SK-N-SH treated with all-trans-retinoic acid at 6 μM for 48 hours (cell line): ENCODE results near the gene PACSIN2.

ENCODE experiments used
- ATAC-seq: fragments of 200-7000 bp; cut with Tn5 transposase; 3 replicates; pipeline ENCODE4 v1.9.1; 2020; ENCODE audit warnings: mild to moderate bottlenecking, moderate library complexity
- ARNTL ChIP-seq: fragments of 450-650 bp; formaldehyde crosslinking; IDR thresholded peaks from 2 replicates; pipeline ENCODE4 v1.5.0; 2020; ENCODE audit warnings: low read depth, mild to moderate bottlenecking, moderate library complexity, borderline replicate concordance
- BACH2 ChIP-seq: fragments of 250-450 bp; sonication (Bioruptor Pico); IDR thresholded peaks from 2 replicates; pipeline ENCODE4 v1.9.0; 2021; ENCODE audit warnings: mild to moderate bottlenecking, borderline replicate concordance
- CREB5 ChIP-seq: fragments of 250-450 bp; sonication (Bioruptor Pico); IDR thresholded peaks from 2 replicates; pipeline ENCODE4 v1.5.1; 2020; ENCODE audit warnings: low read depth, mild to moderate bottlenecking, moderate library complexity
- CSDC2 ChIP-seq: fragments of 250-450 bp; sonication (Bioruptor Pico); IDR thresholded peaks from 2 replicates; pipeline ENCODE4 v1.5.0; 2020; ENCODE audit warnings: mild to moderate bottlenecking, moderate library complexity
- ESRRG ChIP-seq: fragments of 250-450 bp; sonication (Bioruptor Pico); IDR thresholded peaks from 2 replicates; pipeline ENCODE4 v1.6.1; 2021; ENCODE audit warnings: mild to moderate bottlenecking
- GLIS3 ChIP-seq: fragments of 250-450 bp; sonication (Bioruptor Pico); IDR thresholded peaks from 2 replicates; pipeline ENCODE4 v1.5.0; 2020; ENCODE audit warnings: mild to moderate bottlenecking, moderate library complexity
- ISL1 ChIP-seq: fragments of 250-450 bp; sonication (Bioruptor Pico); IDR thresholded peaks from 2 replicates; pipeline ENCODE4 v2.1.2; 2022; ENCODE audit warnings: mild to moderate bottlenecking, moderate library complexity
- OSR1 ChIP-seq: fragments of 250-450 bp; sonication (Bioruptor Pico); IDR thresholded peaks from 2 replicates; pipeline ENCODE4 v1.8.0; 2022; ENCODE audit warnings: moderate library complexity, mild to moderate bottlenecking, inconsistent platforms
- PATZ1 ChIP-seq: fragments of 250-450 bp; sonication (Bioruptor Pico); IDR thresholded peaks from 2 replicates; pipeline ENCODE4 v1.8.0; 2020; ENCODE audit warnings: mild to moderate bottlenecking, moderate library complexity, borderline replicate concordance
- POU6F1 ChIP-seq: fragments of 250-450 bp; sonication (Bioruptor Pico); IDR thresholded peaks from 2 replicates; pipeline ENCODE4 v1.8.0; 2021; ENCODE audit warnings: low read depth, mild to moderate bottlenecking, moderate library complexity, borderline replicate concordance
- PPARA ChIP-seq: fragments of 250-450 bp; sonication (Bioruptor Pico); IDR thresholded peaks from 2 replicates; pipeline ENCODE4 v1.5.0; 2020; ENCODE audit warnings: mild to moderate bottlenecking, borderline replicate concordance
- RARB ChIP-seq: fragments of 250-450 bp; sonication (Bioruptor Pico); IDR thresholded peaks from 2 replicates; pipeline ENCODE4 v1.8.0; 2021; ENCODE audit warnings: mild to moderate bottlenecking, moderate library complexity
- SNAI2 ChIP-seq: fragments of 250-450 bp; sonication (Bioruptor Pico); IDR thresholded peaks from 2 replicates; pipeline ENCODE4 v1.5.0; 2020; ENCODE audit warnings: mild to moderate bottlenecking, moderate library complexity
- TCF4 ChIP-seq: fragments of 250-450 bp; sonication (Bioruptor Pico); IDR thresholded peaks from 2 replicates; pipeline ENCODE4 v1.8.0; 2021; ENCODE audit warnings: mild to moderate bottlenecking, moderate library complexity, borderline replicate concordance
- TOX ChIP-seq: fragments of 250-450 bp; sonication (Bioruptor Pico); IDR thresholded peaks from 2 replicates; pipeline ENCODE4 v1.8.0; 2021; ENCODE audit warnings: mild to moderate bottlenecking, moderate library complexity, borderline replicate concordance
- TSHZ2 ChIP-seq: fragments of 250-450 bp; sonication (Bioruptor Pico); IDR thresholded peaks from 2 replicates; pipeline ENCODE4 v1.5.0; 2020; ENCODE audit warnings: mild to moderate bottlenecking, moderate library complexity
- ZC3H10 ChIP-seq: fragments of 250-450 bp; sonication (Bioruptor Pico); IDR thresholded peaks from 2 replicates; pipeline ENCODE4 v1.5.1; 2021; ENCODE audit warnings: mild to moderate bottlenecking, moderate library complexity
- ZFP3 ChIP-seq: fragments of 250-450 bp; sonication (Bioruptor Pico); IDR thresholded peaks from 2 replicates; pipeline ENCODE4 v1.5.0; 2020; ENCODE audit warnings: mild to moderate bottlenecking, moderate library complexity
- ZFP30 ChIP-seq: fragments of 450-650 bp; formaldehyde crosslinking; IDR thresholded peaks from 2 replicates; pipeline ENCODE4 v1.5.0; 2022; ENCODE audit warnings: mild to moderate bottlenecking, moderate library complexity
- ZNF565 ChIP-seq: fragments of 450-650 bp; formaldehyde crosslinking; conservative IDR thresholded peaks from 2 replicates; pipeline ENCODE4 v1.5.0; 2020; ENCODE audit warnings: low read depth, mild to moderate bottlenecking, moderate library complexity
- ZNF70 ChIP-seq: fragments of 450-650 bp; formaldehyde crosslinking; IDR thresholded peaks from 2 replicates; pipeline ENCODE4 v1.5.0; 2020; ENCODE audit warnings: mild to moderate bottlenecking, moderate library complexity
- ZNF8 ChIP-seq: fragments of 450-650 bp; formaldehyde crosslinking; IDR thresholded peaks from 2 replicates; pipeline ENCODE4 v1.5.0; 2020; ENCODE audit warnings: mild to moderate bottlenecking, moderate library complexity

PACSIN2 gene

GRCh38 chr22:42984814-42985530, 30.0 kb downstream of the PACSIN2 start:
- no peak for TF ChIP-seq RARB (CRISPR knock-in tag)
- no peak for TF ChIP-seq ZNF8 (CRISPR knock-in tag)
- TF ChIP-seq ZNF70 (CRISPR knock-in tag) = no peak
- ATAC-seq = no peak

- no peak for TF ChIP-seq ESRRG (CRISPR knock-in tag)
- TF ChIP-seq PPARA = no peak
- TF ChIP-seq ZC3H10 (CRISPR knock-in tag) = no peak
- no peak for TF ChIP-seq ARNTL (CRISPR knock-in tag)
- ATAC-seq = no peak
These were observed 30.6 kb downstream of the PACSIN2 start for GRCh38 chr22:42984397-42984796.

- ATAC-seq = no peak
- TF ChIP-seq PATZ1 (CRISPR knock-in tag) = no peak
- no peak for TF ChIP-seq ZC3H10 (CRISPR knock-in tag)
- no peak for TF ChIP-seq TCF4 (CRISPR knock-in tag)
- no peak for TF ChIP-seq TSHZ2 (CRISPR knock-in tag)
- no peak for TF ChIP-seq CREB5 (CRISPR knock-in tag)
- TF ChIP-seq ZNF8 (CRISPR knock-in tag) = no peak
- TF ChIP-seq ESRRG (CRISPR knock-in tag) = no peak
- no peak for TF ChIP-seq OSR1 (CRISPR knock-in tag)
- TF ChIP-seq BACH2 (CRISPR knock-in tag) = no peak
- no peak for TF ChIP-seq PPARA
- TF ChIP-seq CSDC2 = no peak
- no peak for TF ChIP-seq ZNF565 (CRISPR knock-in tag)
- no peak for TF ChIP-seq TOX (CRISPR knock-in tag)
- no peak for TF ChIP-seq ZNF70 (CRISPR knock-in tag)
- TF ChIP-seq ARNTL (CRISPR knock-in tag) = no peak
- TF ChIP-seq ZFP3 = no peak
- TF ChIP-seq, all 23 proteins: peak for 0
These were observed 31.5 kb downstream of the PACSIN2 start for GRCh38 chr22:42983470-42983869.

GRCh38 chr22:42979606-42980005, 35.3 kb downstream of the PACSIN2 start:
- TF ChIP-seq ZNF565 (CRISPR knock-in tag) = no peak
- no peak for TF ChIP-seq BACH2 (CRISPR knock-in tag)
- no peak for TF ChIP-seq ARNTL (CRISPR knock-in tag)
- TF ChIP-seq ZFP30 (CRISPR knock-in tag) = no peak
- no peak for TF ChIP-seq GLIS3 (CRISPR knock-in tag)
- TF ChIP-seq ISL1 (CRISPR knock-in tag) = no peak
- no peak for TF ChIP-seq ZNF8 (CRISPR knock-in tag)
- TF ChIP-seq ZFP3 = no peak
- no peak for TF ChIP-seq POU6F1
- no peak for TF ChIP-seq ZC3H10 (CRISPR knock-in tag)
- no peak for TF ChIP-seq PATZ1 (CRISPR knock-in tag)
- no peak for TF ChIP-seq CREB5 (CRISPR knock-in tag)
- TF ChIP-seq SNAI2 (CRISPR knock-in tag) = no peak
- no peak for TF ChIP-seq ESRRG (CRISPR knock-in tag)
- TF ChIP-seq TCF4 (CRISPR knock-in tag) = no peak
- TF ChIP-seq, all 23 proteins: peak for 0
- no peak for ATAC-seq
